OCI-LY7 (cell line): ENCODE data around the gene LANCL2.
"Not testable (repeated sequence)": the region's sequence is repeated elsewhere in the genome, so short reads cannot be mapped to it uniquely, and the experiment has no call there.

Experiments used
- EZH2phosphoT487 ChIP-seq: fragments of 200-600 bp; sonication (generic); IDR thresholded peaks from 2 replicates; pipeline ENCODE4 v1.6.1; 2018; ENCODE audit warnings: low read depth, borderline replicate concordance, mild to moderate bottlenecking, mixed run types, antibody characterized with exemption, low read length, moderate library complexity, mixed read lengths
- TF ChIP-seq, protein P1 (sequence below): fragments of 200-600 bp; sonication (generic); conservative IDR thresholded peaks from 2 replicates; pipeline ENCODE4 v1.5.1; 2014; ENCODE audit warnings: mild to moderate bottlenecking, antibody characterized with exemption, low read length, moderate library complexity, mixed read lengths

DNA sequence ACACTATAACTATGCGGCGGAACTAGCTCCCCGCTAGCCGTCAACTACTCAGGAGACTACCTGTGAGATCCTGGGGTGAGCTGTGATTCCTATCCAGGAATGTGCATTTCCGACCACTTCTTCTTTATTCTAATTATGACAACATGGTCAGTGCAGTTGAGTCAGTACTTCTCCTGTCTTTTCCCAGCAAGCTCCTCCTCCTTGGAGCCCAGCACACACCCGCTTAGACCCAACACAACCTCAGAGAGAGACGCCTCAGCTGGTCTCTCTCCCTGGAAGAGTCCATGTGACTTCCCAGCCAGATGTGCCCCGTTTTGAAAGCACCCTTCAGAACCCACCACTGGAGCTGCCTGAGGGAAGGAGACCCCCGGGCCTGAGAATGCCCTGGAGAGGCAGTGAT lies 106.5 kb downstream of the LANCL2 start:
- TF ChIP-seq, protein P1, sequence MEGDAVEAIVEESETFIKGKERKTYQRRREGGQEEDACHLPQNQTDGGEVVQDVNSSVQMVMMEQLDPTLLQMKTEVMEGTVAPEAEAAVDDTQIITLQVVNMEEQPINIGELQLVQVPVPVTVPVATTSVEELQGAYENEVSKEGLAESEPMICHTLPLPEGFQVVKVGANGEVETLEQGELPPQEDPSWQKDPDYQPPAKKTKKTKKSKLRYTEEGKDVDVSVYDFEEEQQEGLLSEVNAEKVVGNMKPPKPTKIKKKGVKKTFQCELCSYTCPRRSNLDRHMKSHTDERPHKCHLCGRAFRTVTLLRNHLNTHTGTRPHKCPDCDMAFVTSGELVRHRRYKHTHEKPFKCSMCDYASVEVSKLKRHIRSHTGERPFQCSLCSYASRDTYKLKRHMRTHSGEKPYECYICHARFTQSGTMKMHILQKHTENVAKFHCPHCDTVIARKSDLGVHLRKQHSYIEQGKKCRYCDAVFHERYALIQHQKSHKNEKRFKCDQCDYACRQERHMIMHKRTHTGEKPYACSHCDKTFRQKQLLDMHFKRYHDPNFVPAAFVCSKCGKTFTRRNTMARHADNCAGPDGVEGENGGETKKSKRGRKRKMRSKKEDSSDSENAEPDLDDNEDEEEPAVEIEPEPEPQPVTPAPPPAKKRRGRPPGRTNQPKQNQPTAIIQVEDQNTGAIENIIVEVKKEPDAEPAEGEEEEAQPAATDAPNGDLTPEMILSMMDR: not testable (repeated sequence)
- not testable (repeated sequence) for TF ChIP-seq EZH2phosphoT487
